A549 (cell line): ENCODE measurements around the gene ME2. TPM values are rescaled to one million over a fixed set of nuclear protein-coding genes. Genes with fewer than 3 reads are reported as not detected.

Experiments used
- ATAC-seq, 2 experiments: fragments of 200-7000 bp in 1 of 2; fragments of >200 bp in 1 of 2; cut with Nextera tagmentation in 1 of 2; cut with Tn5 transposase in 1 of 2; 3 replicates each; pipeline versions ENCODE4 v1.8.0 to v1.9.1; 2018 to 2020; ENCODE audit warnings: mild to moderate bottlenecking in 1 of 2, moderate library complexity in 1 of 2
- CTCF ChIA-PET: fragments of 300-600 bp; sonication (Branson Sonifier 250); formaldehyde crosslinking; extraction: SDS; loops from one replicate; lab custom pipeline; 2021; ENCODE audit warnings: antibody characterized with exemption, inconsistent platforms; lab: Yijun Ruan, JAX
- POLR2A ChIA-PET: fragments of 350-600 bp; formaldehyde crosslinking; extraction: SDS; loops from one replicate; lab custom pipeline; 2021; ENCODE audit warnings: antibody characterized with exemption, inconsistent platforms; lab: Yijun Ruan, JAX
- DNase-seq, 2 experiments: peaks; one replicate each; pipeline versions ENCODE4 v3.0.0 to v3.0.0-alpha.2; 2011 to 2016; ENCODE audit warnings: low read depth in 1 of 2, low spot score in 1 of 2
- FAIRE-seq: peaks from 2 replicates; lab custom pipeline; 2011; peaks lifted over from hg19 to GRCh38; lab: Jason Lieb, UNC
- H3K27ac ChIP-seq, 2 experiments: fragments of >200 bp; sonication (Bioruptor Twin); formaldehyde crosslinking; 3 replicates each; pipeline ENCODE4 v1.5.1; 2016 to 2017
- H3K4me1 ChIP-seq: fragments of >200 bp; sonication (Bioruptor Twin); formaldehyde crosslinking; 3 replicates; pipeline ENCODE4 v1.6.1; 2016
- H3K4me2 ChIP-seq: fragments of >200 bp; sonication (Bioruptor Twin); formaldehyde crosslinking; 3 replicates; pipeline ENCODE4 v1.6.1; 2016
- H3K4me3 ChIP-seq: fragments of >200 bp; sonication (Bioruptor Twin); formaldehyde crosslinking; 3 replicates; pipeline ENCODE4 v1.5.1; 2016
- H3K9me3 ChIP-seq: fragments of >200 bp; sonication (Bioruptor Twin); formaldehyde crosslinking; 3 replicates; pipeline ENCODE4 v1.6.1; 2016
- CBX8 ChIP-seq: fragments of 200-600 bp; sonication (generic); IDR thresholded peaks from 2 replicates; pipeline ENCODE4 v1.6.1; 2016
- EHMT2 ChIP-seq: fragments of 200-600 bp; sonication (generic); IDR thresholded peaks from 2 replicates; pipeline ENCODE4 v1.6.1; 2016; ENCODE audit warnings: antibody characterized with exemption, low read depth, mild to moderate bottlenecking, moderate library complexity
- GATA3 ChIP-seq: IDR thresholded peaks from 2 replicates; pipeline ENCODE4 v1.6.1; 2012; ENCODE audit warnings: borderline replicate concordance
- HDAC2 ChIP-seq: fragments of 200-600 bp; sonication (generic); IDR thresholded peaks from 2 replicates; pipeline ENCODE4 v1.6.1; 2016
- HEYL ChIP-seq: fragments of 250-450 bp; sonication (Bioruptor Pico); IDR thresholded peaks from 2 replicates; pipeline ENCODE4 v1.8.0; 2021; ENCODE audit warnings: mild to moderate bottlenecking, moderate library complexity
- HOXB13 ChIP-seq: fragments of 250-450 bp; sonication (Bioruptor Pico); IDR thresholded peaks from 2 replicates; pipeline ENCODE4 v1.5.0; 2020; ENCODE audit warnings: low read depth, mild to moderate bottlenecking, moderate library complexity
- JUN ChIP-seq, 2 experiments: fragments of >200 bp; sonication (Bioruptor Twin); formaldehyde crosslinking; IDR thresholded peaks; 2 replicates in 1 of 2; 3 replicates in 1 of 2; pipeline ENCODE4 v1.6.1; 2016 to 2017
- MAFK ChIP-seq: fragments of 450-650 bp; IDR thresholded peaks from 2 replicates; pipeline ENCODE4 v1.6.1; 2014; ENCODE audit not compliant: partially characterized antibody
- MYC ChIP-seq: IDR thresholded peaks from 2 replicates; pipeline ENCODE4 v1.6.1; 2012; ENCODE audit warnings: mild to moderate bottlenecking, inconsistent platforms, low read length, improper control_type of control experiment, borderline replicate concordance
- NFE2L2 ChIP-seq: fragments of 150-350 bp; conservative IDR thresholded peaks from 2 replicates; pipeline ENCODE4 v1.6.1; 2014; ENCODE audit warnings: low read length
- NPAS2 ChIP-seq: fragments of 250-450 bp; sonication (Bioruptor Pico); IDR thresholded peaks from 2 replicates; pipeline ENCODE4 v1.8.0; 2022; ENCODE audit warnings: mild to moderate bottlenecking, moderate library complexity, borderline replicate concordance
- RAD21 ChIP-seq, 2 experiments: fragments of >200 bp in 1 of 2; sonication (Bioruptor Twin) in 1 of 2; formaldehyde crosslinking in 1 of 2; IDR thresholded peaks in 1 of 2; conservative IDR thresholded peaks in 1 of 2; 2 replicates in 1 of 2; 3 replicates in 1 of 2; pipeline ENCODE4 v1.6.1; 2012 to 2018; ENCODE audit warnings: inconsistent platforms in 1 of 2
- RCOR1 ChIP-seq: fragments of 150-350 bp; IDR thresholded peaks from 2 replicates; pipeline ENCODE4 v1.6.1; 2014; ENCODE audit warnings: antibody characterized with exemption, low read length, low read depth
- RFX5 ChIP-seq: fragments of 450-650 bp; IDR thresholded peaks from 2 replicates; pipeline ENCODE4 v1.7.1; 2014; ENCODE audit warnings: antibody characterized with exemption, mild to moderate bottlenecking, moderate library complexity
- RNF2 ChIP-seq: fragments of 200-600 bp; sonication (generic); IDR thresholded peaks from 2 replicates; pipeline ENCODE4 v1.6.1; 2016; ENCODE audit warnings: low read depth, mild to moderate bottlenecking, antibody characterized with exemption, moderate library complexity, borderline replicate concordance
- SMC3 ChIP-seq: fragments of >200 bp; sonication (Bioruptor Twin); formaldehyde crosslinking; IDR thresholded peaks from 3 replicates; pipeline ENCODE4 v1.6.1; 2018; ENCODE audit warnings: inconsistent platforms
- TFCP2L1 ChIP-seq: fragments of 250-450 bp; sonication (Bioruptor Pico); IDR thresholded peaks from 2 replicates; pipeline ENCODE4 v1.5.0; 2021; ENCODE audit warnings: mild to moderate bottlenecking
- ZFP36 ChIP-seq: fragments of 450-650 bp; IDR thresholded peaks from 2 replicates; pipeline ENCODE4 v1.6.1; 2014; ENCODE audit warnings: borderline replicate concordance; ENCODE audit not compliant: partially characterized antibody
- WGBS: methylation state at CpG from one replicate; pipeline ENCODE4 v1.1.6; 2017; ENCODE audit errors: missing lambda C conversion rate; 5-methylcytosine and 5-hydroxymethylcytosine counted together
- polyA plus RNA-seq, 4 experiments: library from polyadenylated mRNA; depleted of rRNA in 3 of 4; stranded (reverse); fragments of >200 nt; fragmentation: RNase III in 1 of 4; extraction: RNeasy Plus Mini Kit Qiagen cat#74134 plus additional on column Dnase treatment in 1 of 4; gene quantifications; 2 replicates in 3 of 4; 3 replicates in 1 of 4; pipeline ENCODE4 v1.2.3, GENCODE V29; 2011 to 2017
- TF ChIP-seq, protein P1 (sequence below): fragments of >200 bp; sonication (Bioruptor Twin); formaldehyde crosslinking; IDR thresholded peaks from 2 replicates; pipeline ENCODE4 v1.6.1; 2016
- TF ChIP-seq, protein P2 (sequence below): fragments of >200 bp; sonication (Bioruptor Twin); formaldehyde crosslinking; IDR thresholded peaks from 3 replicates; pipeline ENCODE4 v1.6.1; 2016
- TF ChIP-seq, protein P3 (sequence below): fragments of 450-650 bp; IDR thresholded peaks from 2 replicates; pipeline ENCODE4 v1.6.1; 2014; ENCODE audit warnings: antibody characterized with exemption
- TF ChIP-seq, protein P4 (sequence below): fragments of 250-450 bp; sonication (Bioruptor Pico); IDR thresholded peaks from 2 replicates; pipeline ENCODE4 v1.5.0; 2021; ENCODE audit warnings: mild to moderate bottlenecking, moderate library complexity, borderline replicate concordance
- TF ChIP-seq, protein P5 (sequence below): fragments of 200-600 bp; sonication (generic); IDR thresholded peaks from 2 replicates; pipeline ENCODE4 v1.6.1; 2016; ENCODE audit warnings: antibody characterized with exemption, mild to moderate bottlenecking, moderate library complexity

The ME2 gene
- polyA plus RNA-seq, 2 of the 4 experiments (the other 2 are of a cell fraction): 46.8 to 88.0 TPM

DNA sequence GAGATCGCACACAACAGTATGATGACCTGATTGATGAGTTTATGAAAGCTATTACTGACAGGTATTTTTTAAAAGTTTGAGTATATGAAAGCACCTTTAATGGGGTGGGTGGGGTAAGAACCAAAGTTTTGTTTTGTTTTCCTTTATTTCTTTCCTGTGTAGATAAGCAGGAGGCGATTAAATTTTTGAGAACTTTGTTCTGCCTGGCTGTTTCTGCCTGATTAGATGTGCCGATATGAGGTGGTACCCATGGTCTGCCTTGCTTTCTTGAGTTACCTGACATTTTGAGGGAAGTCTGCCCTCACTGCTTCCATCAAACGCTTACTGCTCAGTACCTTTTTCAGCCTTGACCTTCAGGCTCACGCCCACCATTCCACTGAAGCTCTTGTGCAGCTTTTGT is 39.2 kb downstream of the ME2 start:
- no peak for TF ChIP-seq ZFP36
- no peak for TF ChIP-seq MYC
- TF ChIP-seq CBX8: no peak
- no peak for TF ChIP-seq JUN (IDR thresholded peaks at IDR 0.05)
- no peak for TF ChIP-seq MAFK
- TF ChIP-seq, protein P1, sequence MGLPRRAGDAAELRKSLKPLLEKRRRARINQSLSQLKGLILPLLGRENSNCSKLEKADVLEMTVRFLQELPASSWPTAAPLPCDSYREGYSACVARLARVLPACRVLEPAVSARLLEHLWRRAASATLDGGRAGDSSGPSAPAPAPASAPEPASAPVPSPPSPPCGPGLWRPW: no peak
- TF ChIP-seq RCOR1: no peak
- no peak for TF ChIP-seq HDAC2
- no peak for TF ChIP-seq HEYL
- TF ChIP-seq RNF2: no peak
- no peak for TF ChIP-seq GATA3
- TF ChIP-seq HOXB13 (CRISPR knock-in tag): no peak
- TF ChIP-seq TFCP2L1 (CRISPR knock-in tag): no peak
- TF ChIP-seq, protein P2, sequence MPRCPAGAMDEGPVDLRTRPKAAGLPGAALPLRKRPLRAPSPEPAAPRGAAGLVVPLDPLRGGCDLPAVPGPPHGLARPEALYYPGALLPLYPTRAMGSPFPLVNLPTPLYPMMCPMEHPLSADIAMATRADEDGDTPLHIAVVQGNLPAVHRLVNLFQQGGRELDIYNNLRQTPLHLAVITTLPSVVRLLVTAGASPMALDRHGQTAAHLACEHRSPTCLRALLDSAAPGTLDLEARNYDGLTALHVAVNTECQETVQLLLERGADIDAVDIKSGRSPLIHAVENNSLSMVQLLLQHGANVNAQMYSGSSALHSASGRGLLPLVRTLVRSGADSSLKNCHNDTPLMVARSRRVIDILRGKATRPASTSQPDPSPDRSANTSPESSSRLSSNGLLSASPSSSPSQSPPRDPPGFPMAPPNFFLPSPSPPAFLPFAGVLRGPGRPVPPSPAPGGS: no peak
- TF ChIP-seq EHMT2: no peak
- TF ChIP-seq RAD21 (conservative IDR thresholded peaks at IDR 0.05 in 1 of 2, IDR thresholded peaks at IDR 0.05 in 1 of 2): no peak
- no peak for TF ChIP-seq NPAS2 (CRISPR knock-in tag)
- TF ChIP-seq NFE2L2: no peak
- TF ChIP-seq, protein P3, sequence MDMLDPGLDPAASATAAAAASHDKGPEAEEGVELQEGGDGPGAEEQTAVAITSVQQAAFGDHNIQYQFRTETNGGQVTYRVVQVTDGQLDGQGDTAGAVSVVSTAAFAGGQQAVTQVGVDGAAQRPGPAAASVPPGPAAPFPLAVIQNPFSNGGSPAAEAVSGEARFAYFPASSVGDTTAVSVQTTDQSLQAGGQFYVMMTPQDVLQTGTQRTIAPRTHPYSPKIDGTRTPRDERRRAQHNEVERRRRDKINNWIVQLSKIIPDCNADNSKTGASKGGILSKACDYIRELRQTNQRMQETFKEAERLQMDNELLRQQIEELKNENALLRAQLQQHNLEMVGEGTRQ: no peak
- H3K4me3 ChIP-seq: no peak overlapping the region
- no peaks in the 10 kb centered on the region for H3K9me3 ChIP-seq
- DNase-seq (no peak), FAIRE-seq (no peak), ATAC-seq (no peak)
- ChIA-PET POLR2A (no interaction called here), CTCF (no interaction called here)
- no peak overlapping the region for H3K27ac ChIP-seq
- H3K4me2 ChIP-seq: no peak overlapping the region
- peaks cover 12% of the 10 kb centered on the region; the same call in 2 of the 3 replicates for H3K4me1 ChIP-seq
- 96% methylated on average over 5 of the region's 5 CpGs for WGBS

DNA sequence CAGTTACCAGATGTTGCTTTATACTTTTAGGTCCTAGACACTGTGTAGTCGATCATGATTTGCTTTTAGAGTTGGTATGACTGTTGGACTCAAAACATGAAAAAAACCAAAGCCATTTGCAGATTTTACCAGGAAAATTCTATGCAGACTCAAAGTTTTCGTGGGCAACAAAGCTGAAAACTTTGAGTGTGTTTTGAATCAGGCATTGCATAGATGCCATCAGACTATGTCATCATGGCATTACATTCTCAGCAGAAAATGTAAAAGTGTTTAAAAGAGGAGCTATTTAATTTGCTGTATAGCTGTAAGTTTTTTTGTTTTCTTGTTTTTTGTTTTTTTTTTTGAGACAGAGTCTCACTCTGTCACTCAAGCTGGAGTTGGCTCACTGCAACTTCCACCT is 45.5 kb downstream of the ME2 start:
- H3K4me3 ChIP-seq: no peak overlapping the region
- no peak overlapping the region for H3K4me2 ChIP-seq
- H3K9me3 ChIP-seq: no peaks in the 10 kb centered on the region
- FAIRE-seq (no peak), DNase-seq (no peak), ATAC-seq (no peak)
- TF ChIP-seq, protein P4, sequence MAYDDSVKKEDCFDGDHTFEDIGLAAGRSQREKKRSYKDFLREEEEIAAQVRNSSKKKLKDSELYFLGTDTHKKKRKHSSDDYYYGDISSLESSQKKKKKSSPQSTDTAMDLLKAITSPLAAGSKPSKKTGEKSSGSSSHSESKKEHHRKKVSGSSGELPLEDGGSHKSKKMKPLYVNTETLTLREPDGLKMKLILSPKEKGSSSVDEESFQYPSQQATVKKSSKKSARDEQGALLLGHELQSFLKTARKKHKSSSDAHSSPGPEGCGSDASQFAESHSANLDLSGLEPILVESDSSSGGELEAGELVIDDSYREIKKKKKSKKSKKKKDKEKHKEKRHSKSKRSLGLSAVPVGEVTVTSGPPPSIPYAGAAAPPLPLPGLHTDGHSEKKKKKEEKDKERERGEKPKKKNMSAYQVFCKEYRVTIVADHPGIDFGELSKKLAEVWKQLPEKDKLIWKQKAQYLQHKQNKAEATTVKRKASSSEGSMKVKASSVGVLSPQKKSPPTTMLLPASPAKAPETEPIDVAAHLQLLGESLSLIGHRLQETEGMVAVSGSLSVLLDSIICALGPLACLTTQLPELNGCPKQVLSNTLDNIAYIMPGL (CRISPR knock-in tag): no peak
- no peak for TF ChIP-seq SMC3
- POLR2A ChIA-PET: no interaction called here
- CTCF ChIA-PET: no interaction called here
- no peak overlapping the region for H3K27ac ChIP-seq
- WGBS: 90% methylated on average over 2 of the region's 2 CpGs
- no peaks in the 10 kb centered on the region for H3K4me1 ChIP-seq

DNA sequence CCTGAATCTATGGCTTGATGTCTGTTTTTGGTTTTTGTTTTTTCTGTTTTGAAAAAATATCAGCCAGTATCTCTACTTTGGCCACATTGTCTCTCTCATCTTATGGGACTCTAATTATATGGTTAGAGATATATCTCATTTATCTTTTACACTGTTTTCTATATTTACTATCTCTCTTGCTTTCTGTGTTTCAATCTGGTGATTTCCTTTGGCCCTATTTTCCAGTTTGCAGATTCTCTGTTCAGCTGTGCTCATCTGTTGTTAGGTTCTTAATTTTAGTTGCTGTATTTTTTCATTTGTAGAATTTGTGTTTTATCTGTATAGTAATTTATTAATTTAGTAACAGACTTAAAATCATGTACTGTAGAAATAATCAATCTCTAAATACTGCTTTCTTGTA is 47.6 kb downstream of the ME2 start:
- H3K4me3 ChIP-seq: no peak overlapping the region
- ATAC-seq: no peak
- TF ChIP-seq RFX5 (no peak), EHMT2 (no peak)
- TF ChIP-seq, protein P5, sequence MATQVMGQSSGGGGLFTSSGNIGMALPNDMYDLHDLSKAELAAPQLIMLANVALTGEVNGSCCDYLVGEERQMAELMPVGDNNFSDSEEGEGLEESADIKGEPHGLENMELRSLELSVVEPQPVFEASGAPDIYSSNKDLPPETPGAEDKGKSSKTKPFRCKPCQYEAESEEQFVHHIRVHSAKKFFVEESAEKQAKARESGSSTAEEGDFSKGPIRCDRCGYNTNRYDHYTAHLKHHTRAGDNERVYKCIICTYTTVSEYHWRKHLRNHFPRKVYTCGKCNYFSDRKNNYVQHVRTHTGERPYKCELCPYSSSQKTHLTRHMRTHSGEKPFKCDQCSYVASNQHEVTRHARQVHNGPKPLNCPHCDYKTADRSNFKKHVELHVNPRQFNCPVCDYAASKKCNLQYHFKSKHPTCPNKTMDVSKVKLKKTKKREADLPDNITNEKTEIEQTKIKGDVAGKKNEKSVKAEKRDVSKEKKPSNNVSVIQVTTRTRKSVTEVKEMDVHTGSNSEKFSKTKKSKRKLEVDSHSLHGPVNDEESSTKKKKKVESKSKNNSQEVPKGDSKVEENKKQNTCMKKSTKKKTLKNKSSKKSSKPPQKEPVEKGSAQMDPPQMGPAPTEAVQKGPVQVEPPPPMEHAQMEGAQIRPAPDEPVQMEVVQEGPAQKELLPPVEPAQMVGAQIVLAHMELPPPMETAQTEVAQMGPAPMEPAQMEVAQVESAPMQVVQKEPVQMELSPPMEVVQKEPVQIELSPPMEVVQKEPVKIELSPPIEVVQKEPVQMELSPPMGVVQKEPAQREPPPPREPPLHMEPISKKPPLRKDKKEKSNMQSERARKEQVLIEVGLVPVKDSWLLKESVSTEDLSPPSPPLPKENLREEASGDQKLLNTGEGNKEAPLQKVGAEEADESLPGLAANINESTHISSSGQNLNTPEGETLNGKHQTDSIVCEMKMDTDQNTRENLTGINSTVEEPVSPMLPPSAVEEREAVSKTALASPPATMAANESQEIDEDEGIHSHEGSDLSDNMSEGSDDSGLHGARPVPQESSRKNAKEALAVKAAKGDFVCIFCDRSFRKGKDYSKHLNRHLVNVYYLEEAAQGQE: no peak
- TF ChIP-seq, all 56 proteins: peak for 0
- H3K4me1 ChIP-seq: no peaks in the 10 kb centered on the region
- POLR2A ChIA-PET: interaction anchor here (0.5 kb wide), 1 partner anchor 688 kb away, joined by 4 read pairs; no protein-coding TSS in a partner anchor
- FAIRE-seq: no peak
- no peaks in the 10 kb centered on the region for H3K9me3 ChIP-seq
- DNase-seq: no peak
- H3K27ac ChIP-seq: no peak overlapping the region
- no peak overlapping the region for H3K4me2 ChIP-seq
- CTCF ChIA-PET: no interaction called here
